WTC11 (cell line): ENCODE results near the gene IPCEF1. TPM values are rescaled to one million over a fixed set of nuclear protein-coding genes. Genes with fewer than 3 reads are reported as not detected.

ENCODE experiments used
- ATAC-seq: fragments of 200-7000 bp; cut with Tn5 transposase; 2 replicates; pipeline ENCODE4 v1.10.0; 2021; ENCODE audit warnings: mild to moderate bottlenecking, moderate library complexity
- CTCF ChIA-PET: fragments of 300-600 bp; sonication (Branson Sonifier 250); formaldehyde crosslinking; loops from one replicate; lab custom pipeline; 2021; ENCODE audit warnings: antibody characterized with exemption; lab: Charles Lee
- POLR2A ChIA-PET: fragments of 350-600 bp; sonication (Branson Sonifier 250); formaldehyde crosslinking; loops from one replicate; lab custom pipeline; 2021; ENCODE audit warnings: antibody characterized with exemption; lab: Charles Lee
- DNase-seq: peaks from one replicate; pipeline ENCODE4 v3.0.0; 2021; ENCODE audit warnings: low spot score
- H3K27ac Mint-ChIP-seq: 2 replicates; pipeline ENCODE4 v1.8.0; 2021; ENCODE audit warnings: mixed read lengths
- H3K27me3 Mint-ChIP-seq: 2 replicates; pipeline ENCODE4 v1.8.0; 2021; ENCODE audit warnings: low read depth, mild to moderate bottlenecking, moderate library complexity, mixed read lengths
- H3K36me3 Mint-ChIP-seq: 2 replicates; pipeline ENCODE4 v1.8.0; 2021; ENCODE audit warnings: mixed read lengths
- H3K4me1 Mint-ChIP-seq: 2 replicates; pipeline ENCODE4 v1.8.0; 2022; ENCODE audit warnings: mixed read lengths
- H3K4me3 Mint-ChIP-seq: 2 replicates; pipeline ENCODE4 v1.8.0; 2021; ENCODE audit warnings: mild to moderate bottlenecking, moderate library complexity, mixed read lengths
- H3K9me3 Mint-ChIP-seq: 2 replicates; pipeline ENCODE4 v1.8.0; 2021; ENCODE audit warnings: mixed read lengths
- IRF2 ChIP-seq: sonication (generic); formaldehyde crosslinking; IDR thresholded peaks from 2 replicates; pipeline ENCODE4 v1.8.0; 2022; ENCODE audit warnings: low read depth, missing genetic modification reagents, borderline replicate concordance
- RORB ChIP-seq: fragments of 250-450 bp; sonication (Bioruptor Pico); IDR thresholded peaks from 2 replicates; pipeline ENCODE4 v1.9.0; 2021; ENCODE audit warnings: mild to moderate bottlenecking
- SOX15 ChIP-seq: fragments of 250-450 bp; sonication (Bioruptor Pico); IDR thresholded peaks from 2 replicates; pipeline ENCODE4 v1.9.0; 2021; ENCODE audit warnings: mild to moderate bottlenecking
- SP1 ChIP-seq: sonication (generic); formaldehyde crosslinking; conservative IDR thresholded peaks from 2 replicates; pipeline ENCODE4 v1.8.1; 2022; ENCODE audit warnings: missing genetic modification reagents
- total RNA-seq: library from RNA; stranded (reverse); gene quantifications from 3 replicates; pipeline ENCODE4 v1.2.3, GENCODE V29; 2021
- TF ChIP-seq, protein P1 (sequence below): sonication (generic); formaldehyde crosslinking; IDR thresholded peaks from 2 replicates; pipeline ENCODE4 v1.8.0; 2022; ENCODE audit warnings: mild to moderate bottlenecking, missing genetic modification reagents
- TF ChIP-seq, protein P2 (sequence below): sonication (generic); formaldehyde crosslinking; conservative IDR thresholded peaks from 2 replicates; pipeline ENCODE4 v1.8.1; 2023; ENCODE audit warnings: mild to moderate bottlenecking, low read depth, missing genetic modification reagents, moderate library complexity
- TF ChIP-seq, protein P3 (sequence below): sonication (generic); formaldehyde crosslinking; IDR thresholded peaks from 2 replicates; pipeline ENCODE4 v1.8.0; 2023; ENCODE audit warnings: missing genetic modification reagents, mild to moderate bottlenecking, borderline replicate concordance
- TF ChIP-seq, protein P4 (sequence below): sonication (generic); formaldehyde crosslinking; IDR thresholded peaks from 2 replicates; pipeline ENCODE4 v1.8.1; 2022; ENCODE audit warnings: low read depth, missing genetic modification reagents, borderline replicate concordance
- TF ChIP-seq, protein P5 (sequence below): fragments of 250-450 bp; sonication (Bioruptor Pico); IDR thresholded peaks from 2 replicates; pipeline ENCODE4 v1.9.0; 2021; ENCODE audit warnings: mild to moderate bottlenecking
- TF ChIP-seq, protein P6 (sequence below): fragments of 250-450 bp; sonication (Bioruptor Pico); conservative IDR thresholded peaks from 2 replicates; pipeline ENCODE4 v1.9.0; 2021; ENCODE audit warnings: mild to moderate bottlenecking

IPCEF1 gene
- total RNA-seq, 1 experiment from 2014 or later = 1.3 TPM

DNA sequence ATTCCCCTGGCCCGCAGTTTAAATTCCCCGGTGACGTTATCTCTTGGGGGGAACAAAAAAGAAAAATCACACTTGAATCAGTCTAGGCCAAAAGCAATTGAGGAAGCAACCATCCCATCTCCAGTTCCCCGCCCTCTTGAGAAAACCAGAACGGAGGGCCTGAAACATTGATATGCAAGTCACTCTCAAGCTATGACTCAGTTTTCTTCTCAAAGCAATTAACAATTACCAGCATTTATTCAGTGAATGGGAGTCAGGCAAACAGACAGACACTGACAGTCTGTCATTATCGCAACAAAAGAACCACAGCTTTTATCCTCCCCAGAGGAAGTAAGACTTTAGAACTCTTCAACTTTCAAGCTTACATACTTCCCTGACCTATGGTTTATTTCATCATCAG lies 216.7 kb downstream of the IPCEF1 start (continued):
- TF ChIP-seq SOX15 (CRISPR knock-in tag) = no peak
- TF ChIP-seq SP1 (CRISPR knock-in tag) = no peak
- TF ChIP-seq, protein P1, sequence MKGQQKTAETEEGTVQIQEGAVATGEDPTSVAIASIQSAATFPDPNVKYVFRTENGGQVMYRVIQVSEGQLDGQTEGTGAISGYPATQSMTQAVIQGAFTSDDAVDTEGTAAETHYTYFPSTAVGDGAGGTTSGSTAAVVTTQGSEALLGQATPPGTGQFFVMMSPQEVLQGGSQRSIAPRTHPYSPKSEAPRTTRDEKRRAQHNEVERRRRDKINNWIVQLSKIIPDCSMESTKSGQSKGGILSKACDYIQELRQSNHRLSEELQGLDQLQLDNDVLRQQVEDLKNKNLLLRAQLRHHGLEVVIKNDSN (CRISPR knock-in tag) = no peak

DNA sequence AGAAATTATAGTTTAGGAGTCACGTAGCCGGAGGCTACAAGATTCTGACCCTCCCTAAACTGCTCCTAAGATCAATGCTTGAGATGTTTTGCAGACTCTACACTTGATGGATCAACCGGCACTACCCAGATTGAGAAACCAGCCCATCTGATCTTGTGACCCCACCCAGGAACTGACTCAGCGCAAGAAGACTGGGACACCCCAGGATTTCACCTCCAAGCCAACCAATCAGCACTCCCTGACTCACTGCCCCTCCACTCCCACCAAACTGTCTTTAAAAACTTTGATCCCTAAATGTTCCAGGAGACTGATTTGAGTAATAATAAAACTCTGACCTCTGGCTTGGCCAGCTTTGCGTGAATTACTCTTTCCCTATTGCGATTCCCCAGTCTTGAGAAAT lies 217.8 kb downstream of the IPCEF1 start:
- no peak for TF ChIP-seq RORB (CRISPR knock-in tag)
- TF ChIP-seq, protein P2, sequence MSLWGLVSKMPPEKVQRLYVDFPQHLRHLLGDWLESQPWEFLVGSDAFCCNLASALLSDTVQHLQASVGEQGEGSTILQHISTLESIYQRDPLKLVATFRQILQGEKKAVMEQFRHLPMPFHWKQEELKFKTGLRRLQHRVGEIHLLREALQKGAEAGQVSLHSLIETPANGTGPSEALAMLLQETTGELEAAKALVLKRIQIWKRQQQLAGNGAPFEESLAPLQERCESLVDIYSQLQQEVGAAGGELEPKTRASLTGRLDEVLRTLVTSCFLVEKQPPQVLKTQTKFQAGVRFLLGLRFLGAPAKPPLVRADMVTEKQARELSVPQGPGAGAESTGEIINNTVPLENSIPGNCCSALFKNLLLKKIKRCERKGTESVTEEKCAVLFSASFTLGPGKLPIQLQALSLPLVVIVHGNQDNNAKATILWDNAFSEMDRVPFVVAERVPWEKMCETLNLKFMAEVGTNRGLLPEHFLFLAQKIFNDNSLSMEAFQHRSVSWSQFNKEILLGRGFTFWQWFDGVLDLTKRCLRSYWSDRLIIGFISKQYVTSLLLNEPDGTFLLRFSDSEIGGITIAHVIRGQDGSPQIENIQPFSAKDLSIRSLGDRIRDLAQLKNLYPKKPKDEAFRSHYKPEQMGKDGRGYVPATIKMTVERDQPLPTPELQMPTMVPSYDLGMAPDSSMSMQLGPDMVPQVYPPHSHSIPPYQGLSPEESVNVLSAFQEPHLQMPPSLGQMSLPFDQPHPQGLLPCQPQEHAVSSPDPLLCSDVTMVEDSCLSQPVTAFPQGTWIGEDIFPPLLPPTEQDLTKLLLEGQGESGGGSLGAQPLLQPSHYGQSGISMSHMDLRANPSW (CRISPR knock-in tag) = no peak
- TF ChIP-seq, protein P3, sequence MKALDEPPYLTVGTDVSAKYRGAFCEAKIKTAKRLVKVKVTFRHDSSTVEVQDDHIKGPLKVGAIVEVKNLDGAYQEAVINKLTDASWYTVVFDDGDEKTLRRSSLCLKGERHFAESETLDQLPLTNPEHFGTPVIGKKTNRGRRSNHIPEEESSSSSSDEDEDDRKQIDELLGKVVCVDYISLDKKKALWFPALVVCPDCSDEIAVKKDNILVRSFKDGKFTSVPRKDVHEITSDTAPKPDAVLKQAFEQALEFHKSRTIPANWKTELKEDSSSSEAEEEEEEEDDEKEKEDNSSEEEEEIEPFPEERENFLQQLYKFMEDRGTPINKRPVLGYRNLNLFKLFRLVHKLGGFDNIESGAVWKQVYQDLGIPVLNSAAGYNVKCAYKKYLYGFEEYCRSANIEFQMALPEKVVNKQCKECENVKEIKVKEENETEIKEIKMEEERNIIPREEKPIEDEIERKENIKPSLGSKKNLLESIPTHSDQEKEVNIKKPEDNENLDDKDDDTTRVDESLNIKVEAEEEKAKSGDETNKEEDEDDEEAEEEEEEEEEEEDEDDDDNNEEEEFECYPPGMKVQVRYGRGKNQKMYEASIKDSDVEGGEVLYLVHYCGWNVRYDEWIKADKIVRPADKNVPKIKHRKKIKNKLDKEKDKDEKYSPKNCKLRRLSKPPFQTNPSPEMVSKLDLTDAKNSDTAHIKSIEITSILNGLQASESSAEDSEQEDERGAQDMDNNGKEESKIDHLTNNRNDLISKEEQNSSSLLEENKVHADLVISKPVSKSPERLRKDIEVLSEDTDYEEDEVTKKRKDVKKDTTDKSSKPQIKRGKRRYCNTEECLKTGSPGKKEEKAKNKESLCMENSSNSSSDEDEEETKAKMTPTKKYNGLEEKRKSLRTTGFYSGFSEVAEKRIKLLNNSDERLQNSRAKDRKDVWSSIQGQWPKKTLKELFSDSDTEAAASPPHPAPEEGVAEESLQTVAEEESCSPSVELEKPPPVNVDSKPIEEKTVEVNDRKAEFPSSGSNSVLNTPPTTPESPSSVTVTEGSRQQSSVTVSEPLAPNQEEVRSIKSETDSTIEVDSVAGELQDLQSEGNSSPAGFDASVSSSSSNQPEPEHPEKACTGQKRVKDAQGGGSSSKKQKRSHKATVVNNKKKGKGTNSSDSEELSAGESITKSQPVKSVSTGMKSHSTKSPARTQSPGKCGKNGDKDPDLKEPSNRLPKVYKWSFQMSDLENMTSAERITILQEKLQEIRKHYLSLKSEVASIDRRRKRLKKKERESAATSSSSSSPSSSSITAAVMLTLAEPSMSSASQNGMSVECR (CRISPR knock-in tag) = no peak
- TF ChIP-seq, protein P4, sequence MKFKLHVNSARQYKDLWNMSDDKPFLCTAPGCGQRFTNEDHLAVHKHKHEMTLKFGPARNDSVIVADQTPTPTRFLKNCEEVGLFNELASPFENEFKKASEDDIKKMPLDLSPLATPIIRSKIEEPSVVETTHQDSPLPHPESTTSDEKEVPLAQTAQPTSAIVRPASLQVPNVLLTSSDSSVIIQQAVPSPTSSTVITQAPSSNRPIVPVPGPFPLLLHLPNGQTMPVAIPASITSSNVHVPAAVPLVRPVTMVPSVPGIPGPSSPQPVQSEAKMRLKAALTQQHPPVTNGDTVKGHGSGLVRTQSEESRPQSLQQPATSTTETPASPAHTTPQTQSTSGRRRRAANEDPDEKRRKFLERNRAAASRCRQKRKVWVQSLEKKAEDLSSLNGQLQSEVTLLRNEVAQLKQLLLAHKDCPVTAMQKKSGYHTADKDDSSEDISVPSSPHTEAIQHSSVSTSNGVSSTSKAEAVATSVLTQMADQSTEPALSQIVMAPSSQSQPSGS (CRISPR knock-in tag) = no peak
- TF ChIP-seq IRF2 = no peak
- TF ChIP-seq, protein P5, sequence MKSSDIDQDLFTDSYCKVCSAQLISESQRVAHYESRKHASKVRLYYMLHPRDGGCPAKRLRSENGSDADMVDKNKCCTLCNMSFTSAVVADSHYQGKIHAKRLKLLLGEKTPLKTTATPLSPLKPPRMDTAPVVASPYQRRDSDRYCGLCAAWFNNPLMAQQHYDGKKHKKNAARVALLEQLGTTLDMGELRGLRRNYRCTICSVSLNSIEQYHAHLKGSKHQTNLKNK (CRISPR knock-in tag) = no peak
- TF ChIP-seq, protein P6, sequence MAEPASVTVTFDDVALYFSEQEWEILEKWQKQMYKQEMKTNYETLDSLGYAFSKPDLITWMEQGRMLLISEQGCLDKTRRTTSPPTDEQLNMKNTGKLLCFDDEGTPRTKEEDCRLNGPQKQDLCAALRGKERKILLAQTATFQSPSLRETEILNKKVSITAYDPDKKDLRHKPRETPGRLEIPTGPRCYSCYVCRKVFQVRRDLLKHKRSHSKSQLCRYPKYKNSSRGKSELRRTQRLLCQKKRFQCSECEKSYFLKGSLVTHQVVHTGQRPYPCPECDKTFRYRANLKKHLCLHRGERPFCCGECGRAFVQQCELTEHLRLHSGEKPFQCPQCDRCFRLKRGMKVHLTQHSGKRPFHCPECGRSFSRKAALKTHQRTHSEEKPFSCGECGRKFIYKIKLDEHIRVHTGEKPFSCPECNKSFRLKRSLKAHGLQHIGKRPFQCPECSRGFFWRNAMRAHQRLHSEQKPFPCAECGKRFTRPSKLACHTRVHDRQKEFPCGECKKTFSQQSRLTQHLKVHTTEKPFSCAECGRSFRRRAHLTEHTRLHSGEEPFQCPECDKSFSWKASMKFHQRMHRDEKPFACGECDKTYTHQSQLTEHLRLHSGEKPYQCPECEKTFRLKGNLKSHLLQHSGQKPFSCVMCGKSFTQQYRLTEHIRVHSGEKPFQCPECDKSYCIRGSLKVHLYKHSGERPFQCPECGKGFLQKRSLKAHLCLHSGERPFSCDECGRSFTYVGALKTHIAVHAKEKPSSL = no peak
- no peak for TF ChIP-seq SOX15 (CRISPR knock-in tag)
- TF ChIP-seq, all 79 proteins: peak for 0
- Mint-ChIP-seq H3K4me3 (no peak overlapping the region), H3K36me3 (no peaks in the 10 kb centered on the region), H3K27me3 (no peaks in the 10 kb centered on the region), H3K27ac (no peak overlapping the region), H3K4me1 (peaks cover 27% of the 10 kb centered on the region), H3K9me3 (0 out of 2 replicates have a peak, but pooled peaks cover 6% of the 10 kb centered on the region)
- no peak for ATAC-seq
- DNase-seq = no peak
- ChIA-PET POLR2A (no interaction called here), CTCF (no interaction called here)
